ENCODE results near the gene CRIP1.

CRIP1 gene

GRCh38 chr14:105467249-105467941, 19.3 kb upstream of the CRIP1 start:
- DNase-seq = no peak
- in situ Hi-C loops (cut with HindIII; ENCODE audit: low pct_ligation_motif_present, low pct_unique_long_range_greater_than_20kb, low sequenced_read_pairs) = no loop called here

GRCh38 chr14:105467942-105468471, 18.7 kb upstream of the CRIP1 start:
- in situ Hi-C loops (cut with HindIII; ENCODE audit: low pct_ligation_motif_present, low pct_unique_long_range_greater_than_20kb, low sequenced_read_pairs) = no loop called here
- DNase-seq = no peak

- DNase-seq = no peak
- in situ Hi-C loops (cut with HindIII; ENCODE audit: low pct_ligation_motif_present, low pct_unique_long_range_greater_than_20kb, low sequenced_read_pairs) = no loop called here
Measured at GRCh38 chr14:105468621-105469241, 18.0 kb upstream of the CRIP1 start.

GRCh38 chr14:105469456-105470349, 17.0 kb upstream of the CRIP1 start:
- DNase-seq = no peak
- in situ Hi-C loops (cut with HindIII; ENCODE audit: low pct_ligation_motif_present, low pct_unique_long_range_greater_than_20kb, low sequenced_read_pairs) = no loop called here

- in situ Hi-C loops (cut with HindIII; ENCODE audit: low pct_ligation_motif_present, low pct_unique_long_range_greater_than_20kb, low sequenced_read_pairs) = no loop called here
- no peak for DNase-seq
Measured at GRCh38 chr14:105470350-105471296, 16.1 kb upstream of the CRIP1 start.

- in situ Hi-C loops (cut with HindIII; ENCODE audit: low pct_ligation_motif_present, low pct_unique_long_range_greater_than_20kb, low sequenced_read_pairs) = no loop called here
- DNase-seq = no peak
Measured at GRCh38 chr14:105471297-105471821, 15.3 kb upstream of the CRIP1 start.

GRCh38 chr14:105471823-105472485, 14.7 kb upstream of the CRIP1 start:
- in situ Hi-C loops (cut with HindIII; ENCODE audit: low pct_ligation_motif_present, low pct_unique_long_range_greater_than_20kb, low sequenced_read_pairs) = no loop called here
- no peak for DNase-seq

- no peak for DNase-seq
- in situ Hi-C loops (cut with HindIII; ENCODE audit: low pct_ligation_motif_present, low pct_unique_long_range_greater_than_20kb, low sequenced_read_pairs) = no loop called here
Measured at GRCh38 chr14:105472486-105472991, 14.1 kb upstream of the CRIP1 start.

GRCh38 chr14:105473033-105473676, 13.5 kb upstream of the CRIP1 start:
- peak; percentile 25 for DNase-seq
- in situ Hi-C loops (cut with HindIII; ENCODE audit: low pct_ligation_motif_present, low pct_unique_long_range_greater_than_20kb, low sequenced_read_pairs) = no loop called here

GRCh38 chr14:105473677-105474482, 12.8 kb upstream of the CRIP1 start:
- peak; percentile 93 for DNase-seq

GRCh38 chr14:105474483-105475268, 12.0 kb upstream of the CRIP1 start, which contains the start of gene CRIP2:
TSS of gene CRIP2 (plus strand) at chr14:105474821. CDS start at chr14:105474863, 42 bp downstream.
- DNase-seq = peak; percentile 69
- in situ Hi-C loops (cut with HindIII; ENCODE audit: low pct_ligation_motif_present, low pct_unique_long_range_greater_than_20kb, low sequenced_read_pairs) = no loop called here

More at GRCh38 chr14:105473677-105474482, 12.8 kb upstream of the CRIP1 start:
- in situ Hi-C loops (cut with HindIII; ENCODE audit: low pct_ligation_motif_present, low pct_unique_long_range_greater_than_20kb, low sequenced_read_pairs) = no loop called here

- peak; percentile 74 for DNase-seq
- in situ Hi-C loops (cut with HindIII; ENCODE audit: low pct_ligation_motif_present, low pct_unique_long_range_greater_than_20kb, low sequenced_read_pairs) = no loop called here
Measured at GRCh38 chr14:105475269-105476096, 11.2 kb upstream of the CRIP1 start.

- DNase-seq = peak; percentile 39
- in situ Hi-C loops (cut with HindIII; ENCODE audit: low pct_ligation_motif_present, low pct_unique_long_range_greater_than_20kb, low sequenced_read_pairs) = no loop called here
Measured at GRCh38 chr14:105476097-105476830, 10.4 kb upstream of the CRIP1 start.

Measured in ACHN (cell line).